Measurements from ENCODE around the gene RALGPS1.

GRCh38 chr9:127075624-127076372 lies 161.2 kb downstream of the RALGPS1 start:
- TF ChIP-seq GATA2 (CRISPR knock-in tag; IDR thresholded peaks at IDR 0.05), result no peak
- no peak for TF ChIP-seq CTCF (IDR thresholded peaks at IDR 0.05)
- TF ChIP-seq EZH2phosphoT487 (IDR thresholded peaks at IDR 0.05; ENCODE audit: borderline replicate concordance, low read depth), result no peak
- TF ChIP-seq JUND (IDR thresholded peaks at IDR 0.05), result no peak
- no peak for TF ChIP-seq RFX5 (IDR thresholded peaks at IDR 0.05; ENCODE audit: low read length)
- TF ChIP-seq FOXJ3 (CRISPR knock-in tag; IDR thresholded peaks at IDR 0.05), result no peak
- TF ChIP-seq SMC3 (IDR thresholded peaks at IDR 0.05; ENCODE audit: low read depth, low read length), result no peak
- no peak for TF ChIP-seq MEF2A (IDR thresholded peaks at IDR 0.05; ENCODE audit: borderline replicate concordance, low read depth)
- no peak for TF ChIP-seq NRF1 (IDR thresholded peaks at IDR 0.05; ENCODE audit: low read depth, low read length)
- TF ChIP-seq REST (IDR thresholded peaks at IDR 0.05; ENCODE audit: low read depth, low read length), result no peak
- no peak for TF ChIP-seq USF1 (IDR thresholded peaks at IDR 0.05; ENCODE audit: borderline replicate concordance, low read depth)
- no peak for TF ChIP-seq FOXM1 (IDR thresholded peaks at IDR 0.05; ENCODE audit: low read depth)
- no peak for TF ChIP-seq GABPA (IDR thresholded peaks at IDR 0.05; ENCODE audit: low read depth)
